ENCODE results near the gene VSX1. TPM values are rescaled to one million over a fixed set of nuclear protein-coding genes. Genes with fewer than 3 reads are reported as not detected.

VSX1 gene
- not detected in 2 replicates for total RNA-seq

DNA sequence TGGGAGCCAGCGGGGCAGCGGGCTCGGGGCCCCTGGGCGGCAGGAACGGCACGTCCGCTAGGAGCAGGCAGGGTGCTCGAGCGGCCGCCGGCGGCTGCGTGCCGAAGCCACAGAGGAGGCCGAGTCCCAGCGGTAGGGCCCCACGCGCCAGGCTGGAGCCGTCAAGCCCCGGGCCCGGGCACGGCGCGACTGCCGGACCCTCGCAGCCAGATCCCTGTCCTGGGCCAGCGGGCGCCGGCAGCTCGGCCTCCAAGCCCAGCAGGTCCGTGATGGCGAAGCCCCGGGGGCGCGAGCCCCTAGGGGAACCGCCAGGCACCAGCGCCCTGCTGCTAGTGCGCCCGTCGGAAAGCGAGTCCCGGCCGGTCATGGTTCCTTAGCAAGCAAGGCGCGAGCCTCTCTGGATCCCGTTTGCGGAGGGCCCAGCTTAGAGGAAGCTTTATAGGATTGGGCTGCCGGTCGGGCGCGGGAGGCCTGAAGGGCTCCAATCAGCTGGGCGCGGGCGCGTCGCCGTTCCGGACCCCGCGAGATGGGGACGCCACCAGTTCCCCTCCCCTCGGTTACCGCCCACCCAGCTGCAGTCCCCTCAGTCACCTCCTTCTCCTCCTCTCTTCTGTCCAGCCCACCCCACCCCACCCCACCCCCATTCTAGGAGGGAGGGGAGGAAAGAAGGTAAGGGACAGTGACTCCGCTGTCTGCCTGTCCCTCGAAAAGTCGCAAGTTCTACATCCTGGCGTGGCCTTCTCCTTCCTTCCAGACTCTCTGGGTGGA, at the start of gene VSX1:
VSX1 (minus strand) TSS at position 412 of the 768 bp plus-strand sequence; CDS start at position 367, 45 bp downstream.

GRCh38 chr20:25058051-25058846, 23.7 kb downstream of the VSX1 start, which contains the start of gene ACSS1:
TSS of gene ACSS1 (minus strand) at chr20:25058139. CDS start at chr20:25058102, 37 bp downstream.

Other genes with a start within 250 kb of the VSX1 start
- gene CST7, start 132.9 kb downstream of the VSX1 start, total RNA-seq = not detected in 2 replicates
- gene APMAP, start 89.4 kb downstream of the VSX1 start, total RNA-seq = 105 and 155 TPM in 2 replicates
- 2.2 and 2.6 TPM in 2 replicates for gene ACSS1, start 24.0 kb downstream of the VSX1 start, total RNA-seq
- 69.2 and 86.1 TPM in 2 replicates for gene ENTPD6, start 113.6 kb upstream of the VSX1 start, total RNA-seq
- 190 and 357 TPM in 2 replicates for gene PYGB, start 165.9 kb upstream of the VSX1 start, total RNA-seq